ENCODE results near the gene SIAH1. TPM values are rescaled to one million over a fixed set of nuclear protein-coding genes. Genes with fewer than 3 reads are reported as not detected.
"Not testable (repeated sequence)": the region's sequence is repeated elsewhere in the genome, so short reads cannot be mapped to it uniquely, and the experiment has no call there.

SIAH1 gene
- total RNA-seq, 1 donor from 2014 or later, result 11.5 TPM

DNA sequence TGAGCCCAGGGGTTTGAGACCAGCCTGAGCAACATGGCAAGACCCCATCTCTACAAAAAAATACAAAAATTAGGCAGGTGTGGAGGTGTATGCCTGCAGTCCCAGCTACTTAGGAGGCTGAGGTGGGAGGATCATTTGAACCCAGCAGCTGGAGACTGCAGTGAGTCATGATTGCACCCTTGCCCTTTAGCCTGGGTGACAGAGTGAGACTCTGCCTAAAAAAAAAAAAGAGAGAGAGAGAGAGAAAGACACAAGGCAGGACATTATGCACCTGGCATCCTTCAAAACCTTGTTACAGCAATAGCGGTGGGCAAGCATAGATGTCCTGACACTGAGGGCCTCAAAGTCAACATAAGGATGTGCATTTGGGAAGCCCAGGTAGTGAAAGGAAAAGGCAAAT lies 19.9 kb upstream of the SIAH1 start:
- intact Hi-C loops (cut with micrococcal nuclease), result no loop called here
- no peak for DNase-seq
- TF ChIP-seq, protein P1, sequence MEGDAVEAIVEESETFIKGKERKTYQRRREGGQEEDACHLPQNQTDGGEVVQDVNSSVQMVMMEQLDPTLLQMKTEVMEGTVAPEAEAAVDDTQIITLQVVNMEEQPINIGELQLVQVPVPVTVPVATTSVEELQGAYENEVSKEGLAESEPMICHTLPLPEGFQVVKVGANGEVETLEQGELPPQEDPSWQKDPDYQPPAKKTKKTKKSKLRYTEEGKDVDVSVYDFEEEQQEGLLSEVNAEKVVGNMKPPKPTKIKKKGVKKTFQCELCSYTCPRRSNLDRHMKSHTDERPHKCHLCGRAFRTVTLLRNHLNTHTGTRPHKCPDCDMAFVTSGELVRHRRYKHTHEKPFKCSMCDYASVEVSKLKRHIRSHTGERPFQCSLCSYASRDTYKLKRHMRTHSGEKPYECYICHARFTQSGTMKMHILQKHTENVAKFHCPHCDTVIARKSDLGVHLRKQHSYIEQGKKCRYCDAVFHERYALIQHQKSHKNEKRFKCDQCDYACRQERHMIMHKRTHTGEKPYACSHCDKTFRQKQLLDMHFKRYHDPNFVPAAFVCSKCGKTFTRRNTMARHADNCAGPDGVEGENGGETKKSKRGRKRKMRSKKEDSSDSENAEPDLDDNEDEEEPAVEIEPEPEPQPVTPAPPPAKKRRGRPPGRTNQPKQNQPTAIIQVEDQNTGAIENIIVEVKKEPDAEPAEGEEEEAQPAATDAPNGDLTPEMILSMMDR (IDR thresholded peaks at IDR 0.05; ENCODE audit: borderline replicate concordance), result no peak
- no peaks in the 10 kb centered on the region for H3K36me3 ChIP-seq
- peaks cover 4% of the 10 kb centered on the region for H3K4me1 ChIP-seq
- H3K9me3 ChIP-seq (replicated peaks), result no peaks in the 10 kb centered on the region
- no peak overlapping the region for H3K4me3 ChIP-seq
- no peak overlapping the region for H3K27ac ChIP-seq (replicated peaks)
- H3K27me3 ChIP-seq (ENCODE audit: low read depth), result no peaks in the 10 kb centered on the region

DNA sequence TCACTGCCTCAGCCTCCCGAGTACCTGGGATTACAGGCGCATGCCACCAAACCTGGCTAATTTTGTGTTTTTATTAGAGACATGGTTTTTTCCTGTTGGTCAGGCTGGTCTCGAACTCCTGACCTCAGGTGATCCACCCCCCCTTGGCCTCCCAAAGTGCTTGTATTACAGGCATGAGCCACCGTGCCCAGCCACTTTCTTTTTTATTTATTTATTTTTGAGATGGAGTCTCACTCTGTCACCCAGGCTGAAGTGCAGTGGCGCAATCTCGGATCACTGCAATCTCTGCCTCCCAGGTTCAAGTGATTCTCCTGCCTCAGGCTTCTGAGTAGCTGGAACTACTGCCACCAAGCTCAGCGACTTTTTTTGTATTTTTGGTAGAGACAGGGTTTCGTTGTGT lies 17.3 kb upstream of the SIAH1 start:
- H3K4me1 ChIP-seq; H3K9me3 ChIP-seq (replicated peaks); H3K27ac ChIP-seq (replicated peaks); H3K27me3 ChIP-seq (ENCODE audit: low read depth); H3K36me3 ChIP-seq; intact Hi-C loops (cut with micrococcal nuclease); H3K4me3 ChIP-seq; DNase-seq: not testable (repeated sequence)

DNA sequence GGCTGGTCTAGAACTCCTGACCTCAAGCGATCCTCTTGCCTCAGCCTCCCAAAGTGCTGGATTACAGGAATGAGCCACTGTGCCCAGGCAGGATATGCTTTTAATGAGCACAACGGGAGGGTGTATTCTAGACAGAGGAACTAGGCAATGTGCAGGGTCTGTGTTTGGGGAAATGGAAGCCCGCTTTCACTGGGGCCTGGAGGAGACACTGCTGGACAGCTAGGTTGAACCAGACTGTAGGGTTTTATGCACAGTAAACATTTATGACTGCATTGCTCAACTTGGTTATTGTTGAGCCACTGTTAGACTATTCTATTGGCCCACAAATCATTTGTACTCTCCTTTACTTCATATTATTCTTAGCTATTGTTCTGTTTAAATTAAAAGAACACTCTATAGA lies 10.2 kb upstream of the SIAH1 start:
- TF ChIP-seq, protein P1 (IDR thresholded peaks at IDR 0.05; ENCODE audit: borderline replicate concordance), result no peak
- no peaks in the 10 kb centered on the region for H3K27me3 ChIP-seq (ENCODE audit: low read depth)
- intact Hi-C loops (cut with micrococcal nuclease), result no loop called here
- H3K27ac ChIP-seq (replicated peaks), result no peak overlapping the region
- no peak for DNase-seq
- H3K4me1 ChIP-seq, result no peaks in the 10 kb centered on the region
- H3K9me3 ChIP-seq (replicated peaks), result no peaks in the 10 kb centered on the region
- no peaks in the 10 kb centered on the region for H3K36me3 ChIP-seq
- H3K4me3 ChIP-seq, result no peak overlapping the region

DNA sequence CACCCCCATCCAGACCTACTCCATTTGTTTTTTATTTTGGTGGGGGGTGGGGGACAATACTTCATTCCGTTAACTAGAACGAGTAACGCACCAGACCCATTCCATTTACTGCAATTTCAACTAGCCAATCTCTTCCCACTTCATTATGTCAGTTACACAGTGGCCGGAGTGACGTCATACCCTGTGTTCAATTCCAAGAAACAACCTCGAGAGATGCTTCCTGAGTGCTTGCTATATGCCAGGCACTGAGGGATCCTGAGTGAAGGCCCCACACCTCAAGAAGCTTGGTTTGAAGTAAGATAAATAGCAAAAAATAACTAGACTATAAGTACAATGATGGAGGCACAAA lies 9.1 kb upstream of the SIAH1 start:
- Histone ChIP-seq H3K36me3 (no peaks in the 10 kb centered on the region), H3K27ac (replicated peaks) (peak overlapping the region; percentile 42), H3K27me3 (ENCODE audit: low read depth) (no peaks in the 10 kb centered on the region), H3K4me3 (no peak overlapping the region), H3K9me3 (replicated peaks) (no peaks in the 10 kb centered on the region), H3K4me1 (no peaks in the 10 kb centered on the region)
- intact Hi-C loops (cut with micrococcal nuclease), result no loop called here
- no peak for DNase-seq
- TF ChIP-seq, protein P1 (IDR thresholded peaks at IDR 0.05; ENCODE audit: borderline replicate concordance), result no peak

DNA sequence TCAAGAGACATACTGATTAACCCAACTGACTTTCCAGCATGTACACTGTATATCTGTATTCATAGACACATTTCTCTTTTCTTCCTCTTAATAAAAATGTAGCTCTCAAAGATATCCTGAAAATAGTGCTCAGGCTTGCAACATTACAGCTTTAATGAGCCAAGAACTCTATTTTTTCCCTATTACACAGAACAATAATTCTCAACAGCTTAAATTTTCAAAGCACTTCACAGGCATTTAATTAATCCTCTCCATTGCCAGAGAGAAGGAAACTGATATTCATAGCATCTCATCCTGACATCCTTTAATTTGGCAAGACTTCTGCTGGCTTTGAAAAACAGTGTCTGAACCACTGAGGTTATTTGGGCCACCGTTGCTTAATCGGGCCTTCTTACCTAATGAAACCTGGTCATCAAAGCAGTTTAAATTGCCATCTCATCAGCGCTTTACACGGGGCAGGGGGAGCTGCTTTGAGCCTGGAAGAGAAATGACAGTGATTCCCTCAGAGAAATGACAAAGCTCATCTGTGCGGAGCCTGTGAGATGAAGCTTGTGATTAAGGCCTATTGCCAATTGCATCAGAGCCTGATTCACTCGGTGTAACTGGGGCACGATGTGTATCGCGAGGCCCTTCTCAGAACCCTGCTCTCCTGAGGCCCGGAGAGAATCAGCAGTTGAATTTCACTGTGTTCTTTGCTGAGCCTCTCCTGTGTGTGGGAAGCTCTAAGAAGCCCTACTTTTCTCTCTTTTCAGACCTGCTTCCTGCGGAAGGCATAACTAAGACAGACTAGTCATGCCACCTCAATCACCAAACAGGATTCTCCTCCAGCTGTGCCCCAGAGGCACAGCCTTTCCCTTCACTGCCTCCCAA lies 8.5 kb upstream of the SIAH1 start:
- Histone ChIP-seq H3K4me1 (no peaks in the 10 kb centered on the region), H3K36me3 (no peaks in the 10 kb centered on the region), H3K9me3 (replicated peaks) (no peaks in the 10 kb centered on the region), H3K27ac (replicated peaks) (peak overlapping the region; percentile 44), H3K4me3 (no peak overlapping the region), H3K27me3 (ENCODE audit: low read depth) (no peaks in the 10 kb centered on the region)
- DNase-seq, result no peak
- TF ChIP-seq, protein P1 (IDR thresholded peaks at IDR 0.05; ENCODE audit: borderline replicate concordance), result no peak
- intact Hi-C loops (cut with micrococcal nuclease), result no loop called here

DNA sequence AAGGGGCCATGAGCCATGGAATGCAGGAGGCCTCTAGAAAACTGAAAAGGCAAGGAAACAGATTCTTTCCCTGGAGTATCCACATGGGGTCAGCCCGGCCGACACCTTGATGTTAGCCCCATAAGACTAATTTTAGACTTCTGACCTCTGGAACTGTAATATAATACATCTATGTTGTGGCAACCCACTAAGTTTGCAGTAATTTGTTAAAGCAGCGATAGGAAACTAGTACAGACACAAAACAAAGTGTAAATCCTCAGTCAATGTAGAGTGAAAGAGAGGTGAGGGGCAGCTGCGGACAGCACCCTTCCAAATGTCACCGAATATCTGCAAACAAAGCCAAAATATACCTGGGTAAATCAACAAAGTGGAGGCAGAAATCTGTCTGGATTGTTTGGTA lies 7.2 kb upstream of the SIAH1 start:
- Histone ChIP-seq H3K4me3 (no peak overlapping the region), H3K27ac (replicated peaks) (no peak overlapping the region)
- intact Hi-C loops (cut with micrococcal nuclease), result no loop called here

More for the DNA sequence above, 7.2 kb upstream of the SIAH1 start:
- Histone ChIP-seq H3K4me1 (no peaks in the 10 kb centered on the region), H3K27me3 (ENCODE audit: low read depth) (no peaks in the 10 kb centered on the region), H3K9me3 (replicated peaks) (no peaks in the 10 kb centered on the region), H3K36me3 (no peaks in the 10 kb centered on the region)
- TF ChIP-seq, protein P1 (IDR thresholded peaks at IDR 0.05; ENCODE audit: borderline replicate concordance), result no peak
- no peak for DNase-seq

All from left ventricle myocardium inferior (tissue), 1 donor.